NCI-H2227 treated with DMSO at 0.1 percent for 48 hours (cell line): Measurements from ENCODE around the gene PCDHA9.

ENCODE experiments used
- DNase-seq: peaks from one replicate; lab custom pipeline; 2025; lab: John Stamatoyannopoulos, UW

Gene PCDHA9

GRCh38 chr5:140881889-140882590 lies 33.9 kb downstream of the PCDHA9 start, which contains the start of gene PCDHA13:
Gene PCDHA13 (plus strand): TSS chr5:140882124. CDS start chr5:140882269, 145 bp downstream.
- DNase-seq, result no peak

- no peak for DNase-seq
These were observed 34.4 kb downstream of the PCDHA9 start for GRCh38 chr5:140882591-140882899.

- no peak for DNase-seq
These were observed 35.2 kb downstream of the PCDHA9 start for GRCh38 chr5:140883373-140883772.

GRCh38 chr5:140883927-140884697 lies 35.9 kb downstream of the PCDHA9 start:
- DNase-seq, result no peak
